OCI-LY7 (cell line): ENCODE data around the gene SV2C. TPM values are rescaled to one million over a fixed set of nuclear protein-coding genes. Genes with fewer than 3 reads are reported as not detected.

Experiments
- BruUV-seq: library from RNA; stranded (reverse); fragments of 400-500 nt; replicated peaks from 2 replicates; lab custom pipeline; 2021; lab: Mats Ljungman, UMichigan
- CTCF ChIA-PET: fragments of 300-600 bp; sonication (Branson Sonifier 250); formaldehyde crosslinking; loops from one replicate; lab custom pipeline; 2022; ENCODE audit warnings: antibody characterized with exemption; ENCODE audit not compliant: unreplicated experiment; lab: Charles Lee
- POLR2A ChIA-PET: fragments of 300-600 bp; sonication (Branson Sonifier 250); formaldehyde crosslinking; loops from one replicate; lab custom pipeline; 2022; ENCODE audit warnings: antibody characterized with exemption; lab: Charles Lee
- DNase-seq: peaks from one replicate; pipeline ENCODE4 v3.0.0-alpha.2; 2015; ENCODE audit warnings: low spot score
- H2AFZ ChIP-seq: fragments of 200-600 bp; sonication (generic), shearing (Covaris generic); 2 replicates; pipeline ENCODE4 v1.6.1; 2014; ENCODE audit warnings: mild to moderate bottlenecking, antibody characterized with exemption, low read length, moderate library complexity
- H3K27ac ChIP-seq: fragments of 200-600 bp; sonication (generic); 2 replicates; pipeline ENCODE4 v1.5.1; 2014; ENCODE audit warnings: mixed run types, low read depth, mild to moderate bottlenecking, moderate library complexity, low read length, inconsistent platforms; ENCODE audit not compliant: poor library complexity, severe bottlenecking
- H3K36me3 ChIP-seq: fragments of 200-600 bp; sonication (generic); 2 replicates; pipeline ENCODE4 v1.6.1; 2014; ENCODE audit warnings: mild to moderate bottlenecking, antibody characterized with exemption, low read length, moderate library complexity, mixed read lengths; ENCODE audit not compliant: insufficient read depth
- H3K4me1 ChIP-seq: fragments of 200-600 bp; sonication (generic); 2 replicates; pipeline ENCODE4 v1.5.1; 2014; ENCODE audit warnings: mild to moderate bottlenecking, low read length; ENCODE audit not compliant: insufficient read depth, poor library complexity, severe bottlenecking
- H3K4me2 ChIP-seq: fragments of 200-600 bp; sonication (generic); 2 replicates; pipeline ENCODE4 v1.6.1; 2014; ENCODE audit warnings: mild to moderate bottlenecking, low read length
- H3K4me3 ChIP-seq: fragments of 200-600 bp; sonication (generic); 2 replicates; pipeline ENCODE4 v1.5.1; 2014; ENCODE audit warnings: mild to moderate bottlenecking, low read depth, low read length; ENCODE audit not compliant: poor library complexity, severe bottlenecking
- H3K79me2 ChIP-seq: fragments of 200-600 bp; sonication (generic); 2 replicates; pipeline ENCODE4 v1.6.1; 2016; ENCODE audit warnings: low read depth, mild to moderate bottlenecking, low read length, moderate library complexity, mixed read lengths; ENCODE audit not compliant: insufficient read depth
- H3K9me2 ChIP-seq: fragments of 200-600 bp; sonication (generic); 2 replicates; pipeline ENCODE4 v1.6.1; 2016; ENCODE audit warnings: mild to moderate bottlenecking, low read length, mixed read lengths; ENCODE audit not compliant: insufficient read depth
- H3K9me3 ChIP-seq: fragments of 200-600 bp; sonication (generic); 2 replicates; pipeline ENCODE4 v1.6.1; 2014; ENCODE audit warnings: mild to moderate bottlenecking, mixed run types, low read length, mixed read lengths
- H4K20me1 ChIP-seq: fragments of 200-600 bp; sonication (generic); 2 replicates; pipeline ENCODE4 v1.6.1; 2014; ENCODE audit warnings: mild to moderate bottlenecking, antibody characterized with exemption, low read length, moderate library complexity, mixed read lengths; ENCODE audit not compliant: insufficient read depth
- EZH2phosphoT487 ChIP-seq: fragments of 200-600 bp; sonication (generic); IDR thresholded peaks from 2 replicates; pipeline ENCODE4 v1.6.1; 2018; ENCODE audit warnings: low read depth, borderline replicate concordance, mild to moderate bottlenecking, mixed run types, antibody characterized with exemption, low read length, moderate library complexity, mixed read lengths
- intact Hi-C: fragments of 100-400 bp; cut with micrococcal nuclease; formaldehyde crosslinking; loops from one replicate; pipeline ENCODE4 v1.10.0; 2022; ENCODE audit not compliant: unreplicated experiment
- total RNA-seq, 2 experiments: library from RNA; depleted of rRNA in 1 of 2; stranded (reverse); fragments of >200 nt in 1 of 2; shearing (Covaris generic) in 1 of 2; gene quantifications; 2 replicates each; pipeline ENCODE4 v1.2.3, GENCODE V29; 2014 to 2022
- TF ChIP-seq, protein P1 (sequence below): fragments of 200-600 bp; sonication (generic); conservative IDR thresholded peaks from 2 replicates; pipeline ENCODE4 v1.5.1; 2014; ENCODE audit warnings: mild to moderate bottlenecking, antibody characterized with exemption, low read length, moderate library complexity, mixed read lengths

The SV2C gene
- total RNA-seq, 2 experiments from 2014 or later, result not detected

DNA sequence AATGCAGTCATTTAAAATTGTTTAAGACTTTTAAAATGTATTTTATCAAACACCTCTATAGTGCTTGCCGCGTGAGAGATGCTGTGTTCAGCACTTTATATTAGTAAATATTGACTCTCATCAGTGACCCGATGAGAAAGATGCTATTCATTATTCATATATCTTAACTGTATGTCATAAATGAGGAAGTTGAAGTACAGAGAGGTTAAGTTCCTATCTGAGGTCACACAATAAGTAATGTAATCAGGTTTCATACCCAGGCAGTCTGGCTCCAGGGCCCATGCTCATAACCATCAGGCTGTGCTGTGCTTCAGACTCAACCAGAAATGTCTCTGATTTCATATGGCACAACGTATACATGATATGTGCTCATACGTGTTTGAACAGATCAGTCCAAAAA, 119.0 kb downstream of the SV2C start:
- TF ChIP-seq EZH2phosphoT487, result no peak
- TF ChIP-seq, protein P1, sequence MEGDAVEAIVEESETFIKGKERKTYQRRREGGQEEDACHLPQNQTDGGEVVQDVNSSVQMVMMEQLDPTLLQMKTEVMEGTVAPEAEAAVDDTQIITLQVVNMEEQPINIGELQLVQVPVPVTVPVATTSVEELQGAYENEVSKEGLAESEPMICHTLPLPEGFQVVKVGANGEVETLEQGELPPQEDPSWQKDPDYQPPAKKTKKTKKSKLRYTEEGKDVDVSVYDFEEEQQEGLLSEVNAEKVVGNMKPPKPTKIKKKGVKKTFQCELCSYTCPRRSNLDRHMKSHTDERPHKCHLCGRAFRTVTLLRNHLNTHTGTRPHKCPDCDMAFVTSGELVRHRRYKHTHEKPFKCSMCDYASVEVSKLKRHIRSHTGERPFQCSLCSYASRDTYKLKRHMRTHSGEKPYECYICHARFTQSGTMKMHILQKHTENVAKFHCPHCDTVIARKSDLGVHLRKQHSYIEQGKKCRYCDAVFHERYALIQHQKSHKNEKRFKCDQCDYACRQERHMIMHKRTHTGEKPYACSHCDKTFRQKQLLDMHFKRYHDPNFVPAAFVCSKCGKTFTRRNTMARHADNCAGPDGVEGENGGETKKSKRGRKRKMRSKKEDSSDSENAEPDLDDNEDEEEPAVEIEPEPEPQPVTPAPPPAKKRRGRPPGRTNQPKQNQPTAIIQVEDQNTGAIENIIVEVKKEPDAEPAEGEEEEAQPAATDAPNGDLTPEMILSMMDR, result no peak
- Histone ChIP-seq H2AFZ (no peak overlapping the region), H3K79me2 (no peaks in the 10 kb centered on the region), H3K36me3 (no peaks in the 10 kb centered on the region), H3K4me1 (no peaks in the 10 kb centered on the region), H3K4me2 (no peak overlapping the region), H3K9me2 (no peaks in the 10 kb centered on the region), H3K9me3 (no peaks in the 10 kb centered on the region), H3K4me3 (no peak overlapping the region), H4K20me1 (no peaks in the 10 kb centered on the region), H3K27ac (no peak overlapping the region)
- POLR2A ChIA-PET, result interaction anchor here (0.6 kb wide), 1 partner anchor 1322 kb away, joined by 3 read pairs; no protein-coding TSS in a partner anchor
- intact Hi-C loops, result no loop called here
- BruUV-seq, result no TSS peak
- peak; percentile 4 for DNase-seq
- CTCF ChIA-PET, result no interaction called here

DNA sequence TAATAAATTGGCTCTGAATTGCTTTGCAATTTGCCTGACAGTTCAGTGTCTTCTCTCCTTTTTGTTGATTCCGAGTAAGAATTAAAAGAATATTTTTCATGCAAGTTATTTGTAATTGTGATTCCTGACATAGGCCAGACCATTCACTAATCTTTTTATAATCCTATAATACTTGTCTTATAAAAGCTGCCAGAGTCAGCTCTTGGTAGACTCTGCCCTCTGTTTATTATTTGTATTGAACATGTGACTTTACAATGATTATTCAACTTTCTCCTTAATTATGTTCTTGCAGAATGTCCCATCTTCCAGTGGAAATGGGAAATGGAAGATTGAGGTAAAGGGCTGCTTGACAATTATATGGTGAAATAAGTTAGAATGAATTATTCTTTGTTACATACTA, 121.0 kb downstream of the SV2C start:
- ChIA-PET CTCF (no interaction called here), POLR2A (no interaction called here)
- no peaks in the 10 kb centered on the region for H3K9me2 ChIP-seq
- no peak overlapping the region for H3K27ac ChIP-seq
- DNase-seq, result no peak
- no peaks in the 10 kb centered on the region for H3K79me2 ChIP-seq
- no TSS peak for BruUV-seq
- no peak overlapping the region for H2AFZ ChIP-seq
- H3K4me1 ChIP-seq, result no peaks in the 10 kb centered on the region
- no peak overlapping the region for H3K4me2 ChIP-seq
- intact Hi-C loops, result no loop called here
- no peak overlapping the region for H3K4me3 ChIP-seq
- TF ChIP-seq, protein P1, result no peak
- TF ChIP-seq EZH2phosphoT487, result no peak
- H3K9me3 ChIP-seq, result no peaks in the 10 kb centered on the region
- H4K20me1 ChIP-seq, result no peaks in the 10 kb centered on the region
- H3K36me3 ChIP-seq, result no peaks in the 10 kb centered on the region

DNA sequence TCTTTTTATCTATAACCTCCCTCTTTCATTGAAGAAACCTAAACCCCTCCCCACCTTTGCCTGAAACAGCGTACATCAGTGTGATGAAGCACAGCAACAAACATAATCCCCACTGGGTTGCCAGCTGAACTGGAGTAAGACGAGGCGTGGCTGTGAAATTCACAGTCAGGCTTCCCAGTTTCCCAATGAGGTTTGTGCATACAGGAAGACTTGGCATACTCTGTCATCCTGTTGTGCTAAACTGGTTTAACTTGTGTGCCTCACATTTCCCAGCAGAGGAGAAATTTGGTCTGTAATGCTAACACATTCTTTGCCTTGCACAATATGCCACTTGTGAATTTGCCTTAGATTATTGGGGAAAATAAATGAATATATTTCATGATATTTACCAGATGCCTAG, 121.5 kb downstream of the SV2C start:
- BruUV-seq, result no TSS peak
- H2AFZ ChIP-seq, result no peak overlapping the region
- H4K20me1 ChIP-seq, result no peaks in the 10 kb centered on the region
- POLR2A ChIA-PET, result no interaction called here
- no peak for TF ChIP-seq EZH2phosphoT487
- TF ChIP-seq, protein P1, result no peak
- H3K9me2 ChIP-seq, result no peaks in the 10 kb centered on the region
- CTCF ChIA-PET, result no interaction called here
- H3K4me1 ChIP-seq, result no peaks in the 10 kb centered on the region
- H3K4me2 ChIP-seq, result no peak overlapping the region
- intact Hi-C loops, result no loop called here
- DNase-seq, result no peak
- no peak overlapping the region for H3K27ac ChIP-seq
- no peak overlapping the region for H3K4me3 ChIP-seq
- 0 out of 2 replicates have a peak, but pooled peaks cover 3% of the 10 kb centered on the region for H3K9me3 ChIP-seq
- no peaks in the 10 kb centered on the region for H3K79me2 ChIP-seq
- no peaks in the 10 kb centered on the region for H3K36me3 ChIP-seq
